Natural killer cell (primary cell): ENCODE measurements around the gene CD79B. TPM values are rescaled to one million over a fixed set of nuclear protein-coding genes. Genes with fewer than 3 reads are reported as not detected.

Experiments used
- ATAC-seq, 3 donors: fragments of 150-1000 bp in 2 of 3; fragments of 200-7000 bp in 1 of 3; cut with Tn5 transposase; 1 replicate in 1 of 3; 2 replicates in 2 of 3; pipeline ENCODE4 v1.10.0; 2021; ENCODE audit warnings: mild to moderate bottlenecking in 2 of 3, moderate library complexity in 2 of 3
- DNase-seq, 2 donors: peaks; one replicate each; pipeline versions ENCODE4 v3.0.0 to v3.0.0-alpha.2; 2013 to 2021; ENCODE audit warnings: mixed read lengths in 1 of 2
- H3K27ac ChIP-seq: one replicate; pipeline ENCODE4 v1.5.1; 2013; ENCODE audit warnings: mild to moderate bottlenecking, low read length
- H3K27me3 ChIP-seq: one replicate; pipeline ENCODE4 v1.6.1; 2013; ENCODE audit warnings: low read length; ENCODE audit not compliant: control insufficient read depth, insufficient read depth
- H3K36me3 ChIP-seq: one replicate; pipeline ENCODE4 v1.6.1; 2013; ENCODE audit warnings: low read length; ENCODE audit not compliant: control insufficient read depth, insufficient read depth
- H3K4me1 ChIP-seq: one replicate; pipeline ENCODE4 v1.6.1; 2013; ENCODE audit warnings: low read length; ENCODE audit not compliant: control insufficient read depth, insufficient read depth
- H3K4me3 ChIP-seq: one replicate; pipeline ENCODE4 v1.5.1; 2013; ENCODE audit warnings: low read length
- H3K9me3 ChIP-seq: one replicate; pipeline ENCODE4 v1.6.1; 2013; ENCODE audit warnings: low read length; ENCODE audit not compliant: control insufficient read depth, insufficient read depth
- H3K27ac Mint-ChIP-seq, 2 donors: one replicate each; pipeline ENCODE4 v1.8.0; 2022; ENCODE audit warnings: mild to moderate bottlenecking in 2 of 2, mixed read lengths in 2 of 2, moderate library complexity in 1 of 2
- H3K27me3 Mint-ChIP-seq, 2 donors: one replicate each; pipeline ENCODE4 v1.8.0; 2022; ENCODE audit warnings: low read depth in 2 of 2, mixed read lengths in 2 of 2
- H3K36me3 Mint-ChIP-seq: one replicate; pipeline ENCODE4 v1.8.0; 2022; ENCODE audit warnings: mixed read lengths
- H3K4me1 Mint-ChIP-seq, 2 donors: one replicate each; pipeline ENCODE4 v1.8.0; 2022; ENCODE audit warnings: mixed read lengths in 2 of 2
- H3K4me3 Mint-ChIP-seq: one replicate; pipeline ENCODE4 v1.8.0; 2022; ENCODE audit warnings: mild to moderate bottlenecking, moderate library complexity, mixed read lengths
- H3K9me3 Mint-ChIP-seq, 2 donors: one replicate each; pipeline ENCODE4 v1.8.0; 2022; ENCODE audit warnings: mixed read lengths in 2 of 2
- CTCF ChIP-seq: fragments of 200-600 bp; IDR thresholded peaks from one replicate; pipeline ENCODE4 v1.8.0; 2022; ENCODE audit warnings: antibody characterized with exemption
- WGBS: methylation state at CpG from one replicate; pipeline ENCODE4 v1.1.7; 2013; ENCODE audit warnings: missing lambda C conversion rate; ENCODE audit not compliant: insufficient coverage; 5-methylcytosine and 5-hydroxymethylcytosine counted together
- intact Hi-C: fragments of 100-400 bp; cut with micrococcal nuclease; formaldehyde crosslinking; loops from one replicate; pipeline ENCODE4 v1.14.2; 2022
- total RNA-seq, 4 donors: library from RNA; stranded (reverse); fragments of 120-200 nt in 1 of 4; gene quantifications; one replicate each; pipeline versions ENCODE4 v1.2.3 to v1.2.4, GENCODE V29; 2013 to 2022

Gene CD79B
- total RNA-seq, 3 donors from 2014 or later (not counting 1 experiment from before 2014, with no cell fraction given) = 26.9 to 28.9 (median 27.2) TPM

- Mint-ChIP-seq H3K4me1 (peaks cover 7 to 21% of the 10 kb centered on the region in 2 donors), H3K27ac (peak overlapping the region; percentile 56 to 77), H3K27me3 (no peaks in the 10 kb centered on the region), H3K9me3 (no peaks in the 10 kb centered on the region), H3K4me3 (peak overlapping the region; percentile 49), H3K36me3 (no peaks in the 10 kb centered on the region)
- TF ChIP-seq CTCF = no peak
- intact Hi-C loops = no loop called here
- Histone ChIP-seq H3K27me3 (no peaks in the 10 kb centered on the region), H3K9me3 (no peaks in the 10 kb centered on the region), H3K4me1 (peaks cover 17% of the 10 kb centered on the region), H3K4me3 (no peak overlapping the region), H3K36me3 (no peaks in the 10 kb centered on the region), H3K27ac (no peak overlapping the region)
- DNase-seq = peak in 1 of 2 donors; percentile 54
- WGBS = 38% methylated on average over 37 of the region's 37 CpGs
- ATAC-seq = peak; percentile 77 to 82 (median 79)
Measured at GRCh38 chr17:63961355-63962212, 29.5 kb upstream of the CD79B start.

GRCh38 chr17:63960430-63960829 is 28.3 kb upstream of the CD79B start:
- H3K4me3 Mint-ChIP-seq = no peak overlapping the region
- ATAC-seq = no peak
- H3K36me3 Mint-ChIP-seq = no peaks in the 10 kb centered on the region
- intact Hi-C loops = no loop called here
- no peaks in the 10 kb centered on the region for H3K36me3 ChIP-seq
- H3K27ac Mint-ChIP-seq = no peak overlapping the region
- H3K4me1 Mint-ChIP-seq = peaks cover 4 to 25% of the 10 kb centered on the region in 2 donors
- no peak for DNase-seq
- no peak overlapping the region for H3K27ac ChIP-seq
- no peak overlapping the region for H3K4me3 ChIP-seq
- no peaks in the 10 kb centered on the region for H3K27me3 ChIP-seq
- no peaks in the 10 kb centered on the region for H3K27me3 Mint-ChIP-seq
- no peaks in the 10 kb centered on the region for H3K9me3 Mint-ChIP-seq
- no peak for TF ChIP-seq CTCF
- H3K9me3 ChIP-seq = no peaks in the 10 kb centered on the region
- 95% methylated on average over 7 of the region's 7 CpGs for WGBS
- H3K4me1 ChIP-seq = peaks cover 10% of the 10 kb centered on the region

DNA sequence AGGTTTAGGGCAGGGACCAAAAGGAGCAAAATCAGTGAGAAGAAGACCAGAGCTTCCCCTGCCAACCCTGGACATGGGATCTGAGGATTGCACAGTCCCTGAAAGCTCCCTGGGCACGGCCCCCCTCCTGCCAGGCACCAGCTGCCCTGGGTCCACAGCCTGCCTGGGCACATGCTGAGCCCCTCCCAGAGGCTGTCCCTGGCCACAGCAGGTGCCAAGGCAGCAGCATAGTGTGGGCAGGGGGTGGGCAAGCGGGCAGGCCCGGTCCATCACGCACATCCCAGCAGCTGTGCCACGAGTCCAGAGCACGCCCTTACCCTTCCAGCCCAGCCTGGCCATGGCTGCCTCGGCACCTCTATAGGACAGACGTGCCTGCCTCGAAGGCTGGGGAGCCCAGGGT is 27.9 kb upstream of the CD79B start:
- Mint-ChIP-seq H3K4me1 (peaks cover 5 to 27% of the 10 kb centered on the region in 2 donors), H3K27ac (no peak overlapping the region), H3K9me3 (no peaks in the 10 kb centered on the region), H3K36me3 (no peaks in the 10 kb centered on the region), H3K27me3 (no peaks in the 10 kb centered on the region), H3K4me3 (no peak overlapping the region)
- H3K4me1 ChIP-seq = peaks cover 14% of the 10 kb centered on the region
- intact Hi-C loops = no loop called here
- WGBS = 95% methylated on average over 9 of the region's 9 CpGs
- H3K36me3 ChIP-seq = no peaks in the 10 kb centered on the region
- no peak overlapping the region for H3K27ac ChIP-seq
- TF ChIP-seq CTCF = no peak
- DNase-seq (no peak), ATAC-seq (no peak)
- no peaks in the 10 kb centered on the region for H3K27me3 ChIP-seq
- H3K9me3 ChIP-seq = no peaks in the 10 kb centered on the region
- H3K4me3 ChIP-seq = no peak overlapping the region
